PC-3 (cell line): ENCODE data around the gene BAZ1B. TPM values are rescaled to one million over a fixed set of nuclear protein-coding genes. Genes with fewer than 3 reads are reported as not detected.

Source experiments
- ATAC-seq: fragments of 200-7000 bp; cut with Tn5 transposase; 2 replicates; pipeline ENCODE4 v1.9.1; 2020; ENCODE audit warnings: mild to moderate bottlenecking, moderate library complexity
- BruUV-seq: library from RNA; stranded (reverse); fragments of 400-500 nt; replicated peaks from 2 replicates; lab custom pipeline; 2021; lab: Mats Ljungman, UMichigan
- CTCF ChIA-PET: fragments of 300-600 bp; sonication (Branson Sonifier 250); formaldehyde crosslinking; loops from one replicate; lab custom pipeline; 2022; ENCODE audit warnings: antibody characterized with exemption; lab: Charles Lee
- POLR2A ChIA-PET: fragments of 300-600 bp; sonication (Branson Sonifier 250); formaldehyde crosslinking; loops from one replicate; lab custom pipeline; 2022; ENCODE audit warnings: antibody characterized with exemption; ENCODE audit not compliant: unreplicated experiment; lab: Charles Lee
- DNase-seq: peaks from one replicate; pipeline ENCODE4 v3.0.0-alpha.2; 2015
- H2AFZ ChIP-seq: fragments of 300-600 bp; sonication (generic); 2 replicates; pipeline ENCODE4 v1.6.0; 2016; ENCODE audit warnings: antibody characterized with exemption, low read length
- H3F3A ChIP-seq: fragments of 300-600 bp; sonication (generic); one replicate; pipeline ENCODE4 v1.6.0; 2017; ENCODE audit warnings: antibody characterized with exemption, low read length, control low read depth, mild to moderate bottlenecking; ENCODE audit not compliant: unreplicated experiment
- H3K27ac ChIP-seq: fragments of 300-600 bp; sonication (generic); 2 replicates; pipeline ENCODE4 v1.5.1; 2016; ENCODE audit warnings: mild to moderate bottlenecking, low read length
- H3K27me3 ChIP-seq: fragments of 300-600 bp; sonication (generic); 2 replicates; pipeline ENCODE4 v1.6.1; 2016; ENCODE audit warnings: low read length, mixed read lengths
- H3K36me3 ChIP-seq: fragments of 300-600 bp; sonication (generic); 2 replicates; pipeline ENCODE4 v1.6.1; 2016; ENCODE audit warnings: low read depth, mixed run types, low read length, mixed read lengths
- H3K4me1 ChIP-seq: fragments of 300-600 bp; sonication (generic); 2 replicates; pipeline ENCODE4 v1.5.1; 2016; ENCODE audit warnings: low read length; ENCODE audit not compliant: insufficient read depth
- H3K4me2 ChIP-seq: fragments of 300-600 bp; sonication (generic); 2 replicates; pipeline ENCODE4 v1.6.0; 2016; ENCODE audit warnings: low read length
- H3K4me3 ChIP-seq: fragments of 300-600 bp; sonication (generic); 2 replicates; pipeline ENCODE4 v1.5.1; 2016; ENCODE audit warnings: mild to moderate bottlenecking, low read length, mixed read lengths
- H3K79me2 ChIP-seq: fragments of 300-600 bp; sonication (generic); 2 replicates; pipeline ENCODE4 v1.6.1; 2017; ENCODE audit warnings: low read length, mixed read lengths
- H3K9ac ChIP-seq: fragments of 300-600 bp; sonication (generic); 2 replicates; pipeline ENCODE4 v1.6.0; 2016; ENCODE audit warnings: mild to moderate bottlenecking, low read length
- H3K9me2 ChIP-seq: fragments of 300-600 bp; sonication (generic); replicated peaks from 2 replicates; pipeline ENCODE4 v1.6.1; 2016; ENCODE audit warnings: mixed run types, low read length, mixed read lengths
- H3K9me3 ChIP-seq: fragments of 300-600 bp; sonication (generic); 2 replicates; pipeline ENCODE4 v1.6.1; 2016; ENCODE audit warnings: low read length, mixed read lengths
- H4K20me1 ChIP-seq: fragments of 300-600 bp; sonication (generic); 2 replicates; pipeline ENCODE4 v1.6.1; 2016; ENCODE audit warnings: low read length, mixed read lengths
- CTCF ChIP-seq: fragments of 300-600 bp; sonication (generic); conservative IDR thresholded peaks from 2 replicates; pipeline ENCODE4 v1.5.1; 2017; ENCODE audit warnings: antibody characterized with exemption, low read depth, mild to moderate bottlenecking, low read length
- EZH2 ChIP-seq: fragments of 300-600 bp; sonication (generic); IDR thresholded peaks from one replicate; pipeline ENCODE4 v1.6.1; 2017; ENCODE audit warnings: antibody characterized with exemption, mild to moderate bottlenecking, low read length; ENCODE audit not compliant: unreplicated experiment
- EZH2phosphoT487 ChIP-seq: fragments of 300-600 bp; sonication (generic); IDR thresholded peaks from 2 replicates; pipeline ENCODE4 v1.6.1; 2018; ENCODE audit warnings: mild to moderate bottlenecking, antibody characterized with exemption, low read length, borderline replicate concordance
- intact Hi-C: fragments of 100-400 bp; cut with micrococcal nuclease; formaldehyde crosslinking; loops from 2 replicates; pipeline ENCODE4 v1.9.0; 2023
- total RNA-seq: library from RNA; depleted of rRNA; stranded (reverse); fragments of >200 nt; gene quantifications from 2 replicates; pipeline ENCODE4 v1.2.3, GENCODE V29; 2014

The BAZ1B gene
- total RNA-seq, 1 experiment from 2014 or later = 45.5 TPM

GRCh38 chr7:73438547-73439409 lies 83.3 kb downstream of the BAZ1B start:
- intact Hi-C loops = no loop called here
- CTCF ChIA-PET = no interaction called here
- H3K36me3 ChIP-seq = peaks cover 23% of the 10 kb centered on the region
- no TSS peak for BruUV-seq
- no peaks in the 10 kb centered on the region for H3K9me3 ChIP-seq
- H4K20me1 ChIP-seq = no peaks in the 10 kb centered on the region
- DNase-seq (no peak), ATAC-seq (no peak)
- H3K9ac ChIP-seq = no peak overlapping the region
- no peak overlapping the region for H3K4me3 ChIP-seq
- TF ChIP-seq EZH2phosphoT487 (no peak), EZH2 (no peak), CTCF (no peak)
- H3K27ac ChIP-seq = no peak overlapping the region
- H3K27me3 ChIP-seq = no peaks in the 10 kb centered on the region
- POLR2A ChIA-PET = interaction anchor here (0.6 kb wide), 1 partner anchor 171 kb away, joined by 40 read pairs; no protein-coding TSS in a partner anchor
- H3K4me2 ChIP-seq = no peak overlapping the region
- no peaks in the 10 kb centered on the region for H3F3A ChIP-seq
- H3K4me1 ChIP-seq = peaks cover 9% of the 10 kb centered on the region; the same call in 1 of the 2 replicates
- no peak overlapping the region for H2AFZ ChIP-seq
- H3K9me2 ChIP-seq = no peaks in the 10 kb centered on the region
- H3K79me2 ChIP-seq = no peaks in the 10 kb centered on the region

GRCh38 chr7:73437621-73438416 lies 84.3 kb downstream of the BAZ1B start:
- no peaks in the 10 kb centered on the region for H3K79me2 ChIP-seq
- H3K4me2 ChIP-seq = no peak overlapping the region
- H3F3A ChIP-seq = no peaks in the 10 kb centered on the region
- H4K20me1 ChIP-seq = no peaks in the 10 kb centered on the region
- intact Hi-C loops = no loop called here
- H3K9me3 ChIP-seq = no peaks in the 10 kb centered on the region
- no peaks in the 10 kb centered on the region for H3K9me2 ChIP-seq
- H3K9ac ChIP-seq = no peak overlapping the region
- H3K27me3 ChIP-seq = no peaks in the 10 kb centered on the region
- ATAC-seq = no peak
- no TSS peak for BruUV-seq
- no peak overlapping the region for H3K27ac ChIP-seq
- DNase-seq = no peak
- TF ChIP-seq EZH2 (no peak), CTCF (no peak), EZH2phosphoT487 (no peak)
- ChIA-PET POLR2A (interaction anchor here (0.6 kb wide), 1 partner anchor 171 kb away, joined by 40 read pairs; no protein-coding TSS in a partner anchor), CTCF (interaction anchor here (0.6 to 1.1 kb wide), 2 partner anchors 41 to 95 kb away, joined by 3 read pairs; no protein-coding TSS in a partner anchor)
- peaks cover 13% of the 10 kb centered on the region; the same call in 1 of the 2 replicates for H3K36me3 ChIP-seq
- H3K4me3 ChIP-seq = no peak overlapping the region
- peaks cover 9% of the 10 kb centered on the region; the same call in 1 of the 2 replicates for H3K4me1 ChIP-seq
- no peak overlapping the region for H2AFZ ChIP-seq
